Activated CD8-positive, alpha-beta memory T cell treated with anti-CD3 and anti-CD28 coated beads, Interleukin-2, amount 50 U/mL, for 1 hour (primary cell): ENCODE measurements around the gene CDC20.
"Not testable (repeated sequence)": the region's sequence is repeated elsewhere in the genome, so short reads cannot be mapped to it uniquely, and the experiment has no call there.

Experiments
- DNase-seq: peaks from one replicate; pipeline ENCODE4 v3.0.0-alpha.2; 2020; ENCODE audit errors: extremely low read depth

Gene CDC20

DNA sequence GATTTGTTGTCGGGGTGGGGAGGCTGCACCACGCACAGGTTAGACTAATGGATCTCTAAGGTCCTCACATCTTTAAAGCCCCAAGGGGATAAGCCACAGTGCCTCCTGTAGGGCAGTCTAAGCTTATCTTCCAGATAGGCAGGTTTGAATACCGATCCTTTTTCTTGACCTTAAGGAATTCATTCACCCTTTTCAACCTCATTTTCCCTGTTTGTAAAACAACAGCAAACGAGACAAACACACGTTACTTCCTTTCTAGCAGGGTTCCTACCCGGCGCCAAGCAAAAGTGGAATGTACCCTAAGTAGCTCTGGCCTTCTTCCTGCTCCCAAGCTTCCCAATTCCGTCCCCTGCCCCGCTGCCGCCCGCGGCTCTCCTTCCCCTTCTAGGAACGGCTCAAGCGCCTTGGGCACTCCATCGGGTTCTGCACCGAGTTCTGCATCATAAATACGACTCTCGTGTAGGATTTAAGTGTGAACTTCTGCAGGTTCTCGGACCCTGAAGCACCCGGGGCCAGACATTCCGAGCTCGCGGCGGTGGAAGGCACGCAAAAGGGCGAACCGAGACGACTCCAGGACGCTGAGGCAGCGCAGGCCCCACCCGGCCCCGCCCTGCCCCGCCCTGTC lies 548 bp upstream of the CDC20 start:
- no peak for DNase-seq

DNA sequence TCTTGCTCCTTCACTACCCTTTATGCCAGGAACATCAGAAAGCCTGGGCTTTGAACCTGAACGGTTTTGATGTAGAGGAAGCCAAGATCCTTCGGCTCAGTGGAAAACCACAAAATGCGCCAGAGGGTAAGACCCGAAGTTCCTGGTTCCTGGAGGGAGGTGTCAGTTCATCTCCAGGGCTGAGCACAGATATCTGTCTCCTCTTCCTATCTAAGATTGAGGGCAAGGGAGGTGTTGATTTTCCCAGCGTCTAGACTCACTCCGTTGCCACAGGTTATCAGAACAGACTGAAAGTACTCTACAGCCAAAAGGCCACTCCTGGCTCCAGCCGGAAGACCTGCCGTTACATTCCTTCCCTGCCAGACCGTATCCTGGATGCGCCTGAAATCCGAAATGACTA lies 915 bp downstream of the CDC20 start:
- DNase-seq: no peak

DNA sequence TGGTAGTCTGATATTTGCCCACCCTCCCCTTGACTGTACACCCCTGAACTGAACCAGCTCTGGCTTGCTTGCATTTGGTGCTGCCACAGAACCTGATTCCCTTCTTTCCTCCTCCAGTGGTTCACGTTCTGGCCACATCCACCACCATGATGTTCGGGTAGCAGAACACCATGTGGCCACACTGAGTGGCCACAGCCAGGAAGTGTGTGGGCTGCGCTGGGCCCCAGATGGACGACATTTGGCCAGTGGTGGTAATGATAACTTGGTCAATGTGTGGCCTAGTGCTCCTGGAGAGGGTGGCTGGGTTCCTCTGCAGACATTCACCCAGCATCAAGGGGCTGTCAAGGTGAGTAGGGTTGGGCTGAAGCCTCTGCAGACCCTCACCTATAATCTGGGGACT lies 1.8 kb downstream of the CDC20 start:
- DNase-seq: no peak

DNA sequence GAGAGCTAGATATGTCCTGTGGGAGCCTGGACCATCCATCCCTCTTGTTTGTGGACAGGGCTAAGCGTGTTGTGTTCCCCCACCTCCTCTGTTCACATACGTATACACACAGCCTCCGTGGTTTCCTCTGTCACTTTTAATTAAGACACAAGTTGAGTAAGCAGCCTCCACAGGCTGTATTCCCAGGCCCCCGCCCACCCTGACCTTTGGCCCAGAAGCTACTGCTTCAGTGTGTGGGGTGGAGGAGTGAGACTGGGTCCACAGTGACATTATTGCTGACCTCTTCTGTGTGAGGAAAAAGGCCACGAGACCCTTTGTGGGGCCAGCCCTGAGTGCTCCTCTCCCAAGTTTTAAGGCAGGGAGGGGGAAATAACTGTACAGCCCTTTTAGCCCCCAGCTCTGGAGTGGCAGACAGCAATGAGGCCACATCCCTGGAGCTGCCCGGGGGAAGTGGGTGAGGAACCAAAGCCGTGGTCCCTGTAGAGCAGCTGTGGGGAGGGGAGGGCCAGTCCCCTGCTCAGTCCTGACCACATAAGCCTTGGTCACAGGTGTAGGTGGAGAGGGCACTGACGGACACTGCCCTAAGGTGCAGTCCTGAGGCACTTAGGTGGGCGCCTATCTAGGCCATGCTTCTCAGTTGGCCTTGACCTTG lies 4.6 kb downstream of the CDC20 start:
- DNase-seq: no peak

GRCh38 chr1:43363935-43364525 lies 5.2 kb downstream of the CDC20 start:
- no peak for DNase-seq

GRCh38 chr1:43365678-43366077 lies 6.9 kb downstream of the CDC20 start:
- DNase-seq: no peak

GRCh38 chr1:43366179-43366578 lies 7.4 kb downstream of the CDC20 start:
- no peak for DNase-seq

GRCh38 chr1:43366601-43367025 lies 7.8 kb downstream of the CDC20 start:
- DNase-seq: no peak

DNA sequence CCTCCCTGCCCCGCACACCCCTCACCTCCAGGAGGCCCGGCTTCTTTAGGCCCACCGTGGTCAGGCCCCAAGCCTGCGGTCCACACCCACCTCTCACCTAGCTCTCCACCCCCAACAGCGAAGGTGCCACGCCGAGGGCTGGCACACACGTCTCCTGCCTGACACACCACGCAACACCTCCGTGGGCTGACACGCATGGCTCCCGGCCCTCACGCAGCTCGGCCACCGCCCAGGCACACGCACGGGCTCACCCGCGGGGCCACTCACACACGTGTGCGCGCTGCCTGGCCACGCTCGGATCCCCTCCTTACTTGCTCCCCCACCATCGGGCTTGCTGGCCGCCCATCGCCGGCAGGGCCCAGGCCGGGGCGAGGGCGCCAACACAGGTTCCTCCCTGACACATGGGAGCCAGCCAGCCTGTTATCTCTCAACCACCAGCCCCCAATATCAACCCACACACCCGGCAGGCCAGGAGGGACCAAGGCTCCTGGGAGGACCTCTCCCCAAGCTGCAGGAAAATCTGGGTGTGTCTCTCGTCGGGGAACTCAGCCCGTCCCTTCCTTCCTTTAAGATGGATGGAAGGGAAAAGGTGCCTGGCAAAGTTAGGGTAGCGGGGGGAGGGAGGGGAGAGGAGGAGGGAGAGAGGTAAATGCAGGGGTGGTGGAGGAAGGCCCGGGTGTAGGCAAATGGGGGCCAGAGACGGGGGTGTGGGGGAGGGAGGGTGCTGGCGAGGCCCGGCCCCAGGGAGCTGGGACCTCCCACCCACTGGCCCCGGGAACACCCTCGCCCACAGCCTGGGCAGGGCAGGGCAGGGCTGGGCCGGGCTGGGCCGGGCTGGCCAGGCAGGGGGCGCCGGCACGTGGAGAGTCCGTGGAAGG lies 8.5 kb downstream of the CDC20 start:
- DNase-seq: no peak

DNA sequence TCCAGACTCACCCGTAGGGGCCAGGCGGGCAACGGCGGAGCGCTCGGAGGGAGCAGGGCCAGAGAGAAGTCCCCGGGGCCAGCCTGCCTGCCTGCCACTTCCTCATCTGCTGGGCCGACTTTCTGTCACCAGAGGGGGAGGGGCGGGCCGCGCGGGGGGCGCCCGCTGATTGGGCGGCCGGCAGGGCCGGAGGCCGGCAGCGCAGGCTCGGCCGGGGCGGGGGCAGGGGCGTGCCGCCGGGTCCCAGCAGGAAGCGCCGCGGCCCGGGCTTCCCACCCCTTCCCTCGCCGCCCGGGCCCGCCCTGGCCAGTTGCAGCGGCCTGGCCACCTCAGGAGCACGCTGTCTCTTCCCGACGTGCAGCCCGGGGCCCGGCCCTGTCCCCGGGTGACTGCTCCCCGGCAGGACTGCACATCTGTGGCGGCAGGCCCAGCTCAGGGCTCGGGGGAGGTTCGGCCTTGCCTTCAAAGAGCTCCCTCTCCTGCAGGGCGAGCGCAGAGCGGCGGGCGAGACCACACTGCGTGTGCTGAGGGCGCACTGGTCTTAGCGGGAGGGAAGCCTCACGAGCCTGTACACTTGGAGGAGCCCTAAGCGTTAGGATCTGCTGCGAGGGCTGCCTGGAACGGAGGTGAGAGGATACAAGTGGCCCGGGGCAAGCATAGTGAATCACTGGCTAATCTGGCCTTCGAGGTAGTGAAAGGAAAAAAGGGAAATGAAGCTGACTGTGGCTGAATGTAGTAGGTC lies 9.3 kb downstream of the CDC20 start, which contains the start of gene ELOVL1:
Gene ELOVL1 (minus strand): TSS at position 108 of the 742 bp plus-strand sequence. CDS start 2,402 bp downstream, outside the sequence.
- no peak for DNase-seq

DNA sequence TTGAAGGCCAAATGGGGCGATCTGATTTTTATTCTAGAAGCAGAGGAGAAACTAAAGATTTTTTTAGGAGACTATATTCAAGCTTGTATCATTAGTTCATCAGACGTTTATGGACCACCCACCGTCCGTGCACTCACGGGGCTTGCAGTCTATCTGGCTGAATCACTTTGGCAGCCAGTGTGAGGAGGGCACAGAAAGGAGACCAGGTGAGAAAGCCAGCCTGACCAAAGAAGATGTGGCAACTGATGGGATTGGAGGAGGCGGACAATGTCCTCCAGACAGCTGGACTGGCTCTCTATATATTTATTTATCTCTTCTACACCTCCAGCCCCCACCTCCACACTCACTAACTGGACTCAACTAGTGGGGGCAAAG lies 9.9 kb downstream of the CDC20 start:
- DNase-seq: no peak

- DNase-seq: not testable (repeated sequence)
These were observed 11.0 kb downstream of the CDC20 start for GRCh38 chr1:43369779-43370178.

DNA sequence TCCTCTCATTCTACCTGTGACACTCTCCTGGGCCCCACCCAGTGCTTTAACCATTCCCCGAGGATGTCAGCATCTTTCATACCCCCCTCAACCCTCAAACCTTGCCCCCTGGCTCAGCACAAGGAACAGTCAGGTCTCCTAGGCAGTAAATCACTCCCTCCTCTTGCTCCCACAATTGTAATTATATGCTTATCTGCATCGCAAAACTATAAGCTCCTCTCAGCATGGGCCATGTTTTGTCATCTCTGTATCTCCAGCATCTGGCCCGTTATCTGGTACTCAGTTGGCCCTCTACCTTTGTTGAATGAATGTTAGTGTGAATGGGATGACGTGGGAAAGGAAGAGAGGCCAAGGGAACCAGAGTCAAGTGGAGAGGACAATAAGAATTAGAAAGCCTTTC lies 11.8 kb downstream of the CDC20 start:
- DNase-seq: no peak

- DNase-seq: no peak
These were observed 13.4 kb downstream of the CDC20 start for GRCh38 chr1:43372172-43372571.

GRCh38 chr1:43373066-43373940 lies 14.5 kb downstream of the CDC20 start:
- no peak for DNase-seq

DNA sequence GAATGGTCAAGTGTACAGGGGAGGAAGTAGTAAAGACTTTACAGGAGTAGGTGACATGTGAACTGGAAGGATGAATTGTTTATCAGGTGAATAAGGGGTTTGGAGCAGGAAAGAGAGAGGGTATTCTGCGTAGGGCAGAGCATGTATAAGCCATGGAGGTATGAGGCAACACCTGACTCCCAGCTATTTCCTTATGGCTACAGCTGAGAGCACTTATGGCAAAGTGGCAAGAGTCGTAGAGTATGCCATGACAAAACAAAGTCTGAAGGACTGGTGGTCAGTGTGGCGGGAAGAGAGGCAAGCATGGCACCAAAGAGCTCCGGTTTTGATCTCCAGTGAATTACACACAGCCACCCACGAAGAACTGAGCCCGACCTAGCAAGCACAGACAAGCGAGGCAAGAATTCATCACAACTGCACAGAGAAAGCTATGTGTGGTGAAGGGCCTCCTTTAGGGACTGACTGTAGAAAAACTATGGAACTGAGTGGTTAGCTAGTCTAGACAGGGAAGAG lies 18.0 kb downstream of the CDC20 start:
- DNase-seq: no peak

- DNase-seq: no peak
These were observed 19.1 kb downstream of the CDC20 start for GRCh38 chr1:43377831-43378230.

DNA sequence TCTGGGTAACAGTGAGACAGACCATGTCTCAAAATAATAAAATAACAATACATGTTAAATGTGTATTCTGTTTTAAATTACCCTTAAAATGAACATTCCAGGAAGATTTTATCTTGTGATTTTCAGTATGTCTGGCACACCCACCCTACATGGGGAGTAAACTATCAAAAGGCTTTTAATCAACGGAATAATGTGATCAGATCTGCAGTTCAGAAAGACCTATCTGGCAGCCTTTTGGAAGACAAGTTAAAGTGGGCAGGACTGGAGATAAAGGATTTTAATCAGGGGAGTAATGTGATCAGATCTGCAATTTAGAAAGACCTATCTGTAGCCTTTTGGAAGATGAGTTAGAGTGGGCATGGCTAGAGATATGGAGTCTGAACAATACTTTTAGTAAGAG lies 20.7 kb downstream of the CDC20 start:
- no peak for DNase-seq

DNA sequence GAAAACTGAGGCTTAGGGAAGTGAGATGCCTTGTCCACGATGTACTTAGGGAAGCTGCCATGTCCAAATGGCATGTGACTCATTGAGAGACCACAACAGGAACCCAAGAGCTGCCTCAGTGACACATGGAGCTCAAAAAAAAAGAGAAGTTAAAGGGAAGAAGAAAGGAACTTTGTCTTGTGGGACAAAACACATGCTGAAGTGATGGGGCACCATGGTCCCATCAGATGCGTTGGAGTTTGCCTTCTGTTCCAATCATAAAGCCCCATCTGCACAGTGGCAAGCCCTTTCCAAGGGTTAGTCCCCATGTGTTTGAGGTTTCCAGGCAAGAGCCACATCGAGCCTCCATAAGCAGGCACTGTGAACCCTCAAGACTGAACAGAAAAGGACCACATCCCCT lies 22.8 kb downstream of the CDC20 start:
- DNase-seq: no peak

DNA sequence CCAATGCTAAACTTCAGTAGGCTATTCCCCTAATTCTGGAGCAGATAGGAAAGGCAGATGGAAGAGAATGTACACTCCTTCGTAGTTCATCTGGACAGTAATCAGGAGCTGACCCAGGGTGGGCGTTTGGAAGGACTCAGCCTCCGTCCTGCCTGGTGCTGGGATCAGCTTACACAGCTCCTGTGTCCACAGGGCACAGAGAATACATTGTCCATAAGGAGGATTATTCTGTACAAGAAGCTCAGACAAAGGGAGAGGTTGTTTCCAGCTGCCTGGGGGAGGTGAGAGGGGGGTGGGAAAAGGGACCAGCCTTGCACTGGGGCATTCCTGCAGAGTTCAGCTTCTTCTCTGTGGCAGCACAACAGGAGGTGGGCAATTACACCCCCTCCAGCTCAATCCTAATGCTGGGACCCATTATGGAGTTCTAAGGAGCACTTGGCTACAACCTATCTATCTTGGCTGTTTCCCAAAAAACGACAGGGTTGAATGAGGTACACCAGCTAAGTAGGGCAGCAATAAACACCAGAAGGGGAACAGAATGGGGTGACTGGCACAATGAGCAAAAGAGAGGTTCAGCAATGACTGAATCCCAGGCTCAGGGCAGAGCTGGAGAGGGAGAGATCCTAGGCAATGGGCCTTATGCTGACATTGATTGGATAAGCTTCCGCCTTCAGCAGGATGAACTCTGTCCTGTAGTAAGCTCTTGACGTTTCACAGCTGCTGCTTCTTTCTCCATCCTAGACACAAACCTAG lies 23.4 kb downstream of the CDC20 start:
- DNase-seq: no peak
